IMR-90 (cell line): ENCODE data around the gene FMN1. TPM values are rescaled to one million over a fixed set of nuclear protein-coding genes. Genes with fewer than 3 reads are reported as not detected.

Experiments
- ATAC-seq: fragments of 200-7000 bp; cut with Tn5 transposase; 2 replicates; pipeline ENCODE4 v1.9.1; 2020; ENCODE audit warnings: low read depth, mild to moderate bottlenecking, moderate library complexity
- BruUV-seq: library from RNA; stranded (reverse); fragments of 400-500 nt; replicated peaks from 2 replicates; lab custom pipeline; 2021; lab: Mats Ljungman, UMichigan
- CTCF ChIA-PET: fragments of 300-600 bp; formaldehyde crosslinking; extraction: SDS; loops from one replicate; lab custom pipeline; 2021; ENCODE audit warnings: antibody characterized with exemption; lab: Yijun Ruan, JAX
- POLR2A ChIA-PET: fragments of 300-600 bp; sonication (Branson Sonifier 250); formaldehyde crosslinking; loops from one replicate; lab custom pipeline; 2022; ENCODE audit warnings: antibody characterized with exemption; ENCODE audit not compliant: unreplicated experiment; lab: Charles Lee
- DNase-seq: peaks from one replicate; pipeline ENCODE4 v3.0.0; 2013
- H2AFZ ChIP-seq: replicated peaks from 2 replicates; pipeline ENCODE3; 2013; ENCODE audit warnings: low read length, mild to moderate bottlenecking; ENCODE audit not compliant: poor library complexity
- H2AK5ac ChIP-seq: 2 replicates; pipeline ENCODE4 v1.6.1; 2013; ENCODE audit warnings: low read depth, low read length, inconsistent platforms
- H2AK9ac ChIP-seq: replicated peaks from 2 replicates; pipeline ENCODE3; 2013; ENCODE audit warnings: mild to moderate bottlenecking, low read depth, low read length, moderate library complexity; ENCODE audit not compliant: poor library complexity
- H2BK120ac ChIP-seq: 2 replicates; pipeline ENCODE4 v1.6.1; 2013; ENCODE audit warnings: low read depth, low read length, inconsistent platforms
- H2BK15ac ChIP-seq: 3 replicates; pipeline ENCODE4 v1.6.1; 2013; ENCODE audit warnings: low read depth, low read length, inconsistent platforms
- H2BK20ac ChIP-seq: 2 replicates; pipeline ENCODE4 v1.6.1; 2013; ENCODE audit warnings: low read depth, mild to moderate bottlenecking, inconsistent platforms, low read length, moderate library complexity
- H2BK5ac ChIP-seq: 2 replicates; pipeline ENCODE4 v1.6.1; 2013; ENCODE audit warnings: mild to moderate bottlenecking, low read depth, low read length, inconsistent platforms; ENCODE audit not compliant: poor library complexity, severe bottlenecking
- H3K14ac ChIP-seq: replicated peaks from 2 replicates; pipeline ENCODE4 v1.6.1; 2013; ENCODE audit warnings: low read depth, low read length, inconsistent platforms
- H3K18ac ChIP-seq: 2 replicates; pipeline ENCODE4 v1.6.1; 2013; ENCODE audit warnings: low read depth, low read length, control low read depth
- H3K23ac ChIP-seq: 2 replicates; pipeline ENCODE4 v1.6.1; 2013; ENCODE audit warnings: low read depth, low read length, inconsistent platforms
- H3K27ac ChIP-seq: 2 replicates; pipeline ENCODE4 v1.5.1; 2013; ENCODE audit warnings: mild to moderate bottlenecking, control low read depth, low read length; ENCODE audit not compliant: insufficient read depth
- H3K27me3 ChIP-seq: 2 replicates; pipeline ENCODE4 v1.6.1; 2013; ENCODE audit warnings: low read length; ENCODE audit not compliant: control insufficient read depth, insufficient read depth
- H3K36me3 ChIP-seq: 2 replicates; pipeline ENCODE4 v1.6.1; 2013; ENCODE audit warnings: low read length, mixed read lengths; ENCODE audit not compliant: control insufficient read depth, insufficient read depth
- H3K4ac ChIP-seq: 2 replicates; pipeline ENCODE4 v1.6.1; 2013; ENCODE audit warnings: low read depth, low read length, inconsistent platforms
- H3K4me1 ChIP-seq: 2 replicates; pipeline ENCODE4 v1.6.1; 2013; ENCODE audit warnings: low read length, mixed read lengths; ENCODE audit not compliant: control insufficient read depth, insufficient read depth
- H3K4me2 ChIP-seq: 2 replicates; pipeline ENCODE4 v1.6.1; 2013; ENCODE audit warnings: low read depth, mild to moderate bottlenecking, control low read depth, low read length, moderate library complexity
- H3K4me3 ChIP-seq: 2 replicates; pipeline ENCODE4 v1.5.1; 2013; ENCODE audit warnings: low read depth, mild to moderate bottlenecking, control low read depth, low read length, moderate library complexity; ENCODE audit not compliant: insufficient read depth
- H3K56ac ChIP-seq: 2 replicates; pipeline ENCODE4 v1.6.1; 2013; ENCODE audit warnings: low read length, inconsistent platforms; ENCODE audit not compliant: insufficient read depth; ENCODE audit errors: extremely low read depth
- H3K79me1 ChIP-seq, 2 experiments: 2 replicates each; pipeline ENCODE4 v1.6.1; 2013; ENCODE audit warnings: low read length in 2 of 2, inconsistent platforms in 1 of 2, low read depth in 1 of 2
- H3K9ac ChIP-seq: 2 replicates; pipeline ENCODE4 v1.6.1; 2013; ENCODE audit warnings: low read depth, low read length, control low read depth
- H3K9me1 ChIP-seq: 2 replicates; pipeline ENCODE4 v1.6.1; 2013; ENCODE audit warnings: low read length, inconsistent platforms; ENCODE audit not compliant: insufficient read depth
- H3K9me3 ChIP-seq: 2 replicates; pipeline ENCODE4 v1.6.1; 2013; ENCODE audit warnings: low read length; ENCODE audit not compliant: control insufficient read depth, insufficient read depth
- H4K20me1 ChIP-seq: 2 replicates; pipeline ENCODE4 v1.6.1; 2013; ENCODE audit warnings: low read length, inconsistent platforms; ENCODE audit not compliant: insufficient read depth
- H4K5ac ChIP-seq: 2 replicates; pipeline ENCODE4 v1.6.1; 2013; ENCODE audit warnings: mild to moderate bottlenecking, low read depth, low read length, control low read depth
- H4K8ac ChIP-seq, 2 experiments: 2 replicates each; pipeline ENCODE4 v1.6.1; 2013; ENCODE audit warnings: low read depth in 2 of 2, low read length in 2 of 2, control low read depth in 1 of 2, inconsistent platforms in 1 of 2
- H4K91ac ChIP-seq: 2 replicates; pipeline ENCODE4 v1.6.1; 2013; ENCODE audit warnings: low read depth, low read length, inconsistent platforms; ENCODE audit not compliant: insufficient read depth
- MAZ ChIP-seq: IDR thresholded peaks from 2 replicates; pipeline ENCODE4 v1.6.1; 2012; ENCODE audit warnings: low read depth, mild to moderate bottlenecking, low read length, improper control_type of control experiment, moderate library complexity, borderline replicate concordance
- NFE2L2 ChIP-seq: fragments of 150-350 bp; IDR thresholded peaks from 2 replicates; pipeline ENCODE4 v1.6.1; 2016; ENCODE audit warnings: low read depth, mild to moderate bottlenecking, low read length
- USF2 ChIP-seq: fragments of 150-350 bp; IDR thresholded peaks from 2 replicates; pipeline ENCODE4 v1.6.1; 2017; ENCODE audit warnings: mild to moderate bottlenecking, antibody characterized with exemption, low read length, low read depth
- WGBS, 2 experiments: methylation state at CpG; one replicate each; pipeline versions ENCODE4 v1.1.5 to v1.1.7; 2013; ENCODE audit warnings: missing lambda C conversion rate in 2 of 2; ENCODE audit not compliant: insufficient read length in 1 of 2; ENCODE audit errors: extremely low coverage in 2 of 2; 5-methylcytosine and 5-hydroxymethylcytosine counted together
- dilution Hi-C: fragments of 300-500 bp; cut with HindIII; formaldehyde crosslinking; loops from one replicate; pipeline ENCODE4 v1.14.3; 2018; ENCODE audit warnings: low sequenced_read_pairs; ENCODE audit not compliant: unreplicated experiment
- in situ Hi-C: fragments of 300-500 bp; cut with MboI; formaldehyde crosslinking; loops from 3 replicates; pipeline ENCODE4 v1.14.3; 2019; ENCODE audit warnings: low sequenced_read_pairs, inconsistent platforms, mixed read lengths
- intact Hi-C: fragments of 100-400 bp; cut with micrococcal nuclease; formaldehyde crosslinking; loops from 2 replicates; pipeline ENCODE4 v1.10.0; 2022
- polyA plus RNA-seq, 3 experiments: library from polyadenylated mRNA; depleted of rRNA; stranded (reverse); fragments of >200 nt; gene quantifications; 2 replicates each; pipeline ENCODE4 v1.2.3, GENCODE V29; 2012; ENCODE audit warnings: low replicate concordance in 1 of 3
- total RNA-seq: library from RNA; depleted of rRNA; stranded (reverse); fragments of >200 nt; gene quantifications from 2 replicates; pipeline ENCODE4 v1.2.3, GENCODE V29; 2012

Gene FMN1
- total and polyA plus RNA-seq, 2 of the 4 experiments (the other 2 are of a cell fraction), result 7.3 to 17.6 TPM

GRCh38 chr15:32928876-32929275, 265.6 kb downstream of the FMN1 start:
- Histone ChIP-seq H2BK120ac (peak overlapping the region; percentile 66), H3K4ac (0 out of 2 replicates have a peak overlapping the region, but pooled peaks have one; percentile 16), H3K4me3 (no peak overlapping the region), H3K4me2 (no peak overlapping the region), H4K20me1 (no peaks in the 10 kb centered on the region), H2BK20ac (peak overlapping the region; percentile 27; the same call in 1 of the 2 replicates), H4K8ac (peak overlapping the region; percentile 37 to 71; a peak in 3 of 4 replicates), H4K91ac (peak overlapping the region; percentile 59; the same call in 1 of the 2 replicates), H2AFZ (no peak overlapping the region), H3K4me1 (peaks cover 10% of the 10 kb centered on the region; the same call in 1 of the 2 replicates), H3K36me3 (0 out of 2 replicates have a peak, but pooled peaks cover 2% of the 10 kb centered on the region), H3K23ac (0 out of 2 replicates have a peak overlapping the region, but pooled peaks have one; percentile 25), H3K14ac (no peak overlapping the region), H3K79me1 (peaks cover 18 to 39% of the 10 kb centered on the region in 2 experiments), H3K27ac (no peak overlapping the region), H3K18ac (peak overlapping the region; percentile 100; the same call in 1 of the 2 replicates), H3K27me3 (no peaks in the 10 kb centered on the region), H2BK5ac (peak overlapping the region; percentile 83), H3K9me3 (peaks cover 2% of the 10 kb centered on the region; the same call in 1 of the 2 replicates), H2AK9ac (no peak overlapping the region), H2AK5ac (no peak overlapping the region), H3K9me1 (peaks cover 2% of the 10 kb centered on the region), H3K56ac (no peak overlapping the region), H3K9ac (no peak overlapping the region), H2BK15ac (0 out of 3 replicates have a peak overlapping the region, but pooled peaks have one; percentile 9), H4K5ac (peak overlapping the region; percentile 95)
- CTCF ChIA-PET, result no interaction called here
- TF ChIP-seq USF2 (no peak), MAZ (no peak), NFE2L2 (no peak)
- POLR2A ChIA-PET, result no interaction called here
- WGBS, 2 experiments, result no CpG with 5 or more reads among the region's 3 CpGs
- no peak for DNase-seq
- in situ Hi-C loops (no loop called here), intact Hi-C loops (no loop called here), dilution Hi-C loops (no loop called here)
- BruUV-seq, result no TSS peak
- no peak for ATAC-seq
